Esophagus squamous epithelium (tissue), 5 donors: ENCODE measurements around the gene RAB36. TPM values are rescaled to one million over a fixed set of nuclear protein-coding genes. Genes with fewer than 3 reads are reported as not detected.

Experiments
- DNase-seq: peaks from one replicate; lab custom pipeline; 2025; lab: John Stamatoyannopoulos, UW
- H3K27ac ChIP-seq, 4 donors: fragments of 200-600 bp; sonication (generic); one replicate each; pipeline ENCODE4 v1.5.1; 2016 to 2019; ENCODE audit warnings: mild to moderate bottlenecking in 1 of 4
- H3K27me3 ChIP-seq, 4 donors: fragments of 200-600 bp; sonication (generic); 1 replicate in 3 of 4; 2 replicates in 1 of 4; pipeline versions ENCODE4 v1.5.1 to v1.6.0; 2017 to 2021; ENCODE audit warnings: antibody characterized with exemption in 1 of 4
- H3K36me3 ChIP-seq, 3 donors: fragments of 200-600 bp; sonication (generic); one replicate each; pipeline ENCODE4 v1.5.1; 2016 to 2019
- H3K4me1 ChIP-seq, 3 donors: fragments of 200-600 bp; sonication (generic); one replicate each; pipeline ENCODE4 v1.5.1; 2017 to 2019
- H3K4me3 ChIP-seq, 4 donors: fragments of 200-600 bp; sonication (generic); 1 replicate in 3 of 4; 2 replicates in 1 of 4; pipeline ENCODE4 v1.5.1; 2016 to 2019; ENCODE audit warnings: mild to moderate bottlenecking in 2 of 4, moderate library complexity in 1 of 4
- H3K9me3 ChIP-seq, 3 donors: fragments of 200-600 bp; sonication (generic); one replicate each; pipeline ENCODE4 v1.5.1; 2016 to 2019
- CTCF ChIP-seq, 6 experiments: fragments of 450-650 bp in 4 of 6; fragments of 200-600 bp in 2 of 6; sonication (generic) in 2 of 6; IDR thresholded peaks; one replicate each; pipeline ENCODE4 v1.5.1; 2016 to 2019; ENCODE audit warnings: antibody characterized with exemption in 6 of 6, mild to moderate bottlenecking in 4 of 6, moderate library complexity in 4 of 6
- POLR2A ChIP-seq, 4 donors: fragments of 450-650 bp; IDR thresholded peaks; one replicate each; pipeline ENCODE4 v1.6.1; 2017; ENCODE audit warnings: antibody characterized with exemption in 4 of 4, mild to moderate bottlenecking in 4 of 4, moderate library complexity in 3 of 4
- WGBS, 2 donors: methylation state at CpG; one replicate each; pipeline ENCODE4 v1.1.5; 2018; 5-methylcytosine and 5-hydroxymethylcytosine counted together
- intact Hi-C: fragments of 100-400 bp; cut with DNase I; formaldehyde crosslinking; loops from one replicate; pipeline ENCODE4 v1.15.0; 2022
- total RNA-seq, 4 donors: library from RNA; depleted of rRNA; stranded (reverse); fragments of >200 nt; gene quantifications; one replicate each; pipeline ENCODE4 v1.1.0, GENCODE V29; 2016
- donor health status: DM: yes; HTN: yes; CAD: no.

Gene RAB36
- total RNA-seq, 4 donors from 2014 or later: 1.4 to 3.9 (median 2.3) TPM

GRCh38 chr22:23108249-23109078 is 36.8 kb upstream of the RAB36 start:
- 95 to 96% methylated on average over 4 to 5 of the region's 7 CpGs for WGBS, 2 donors
- TF ChIP-seq CTCF (IDR thresholded peaks at IDR 0.05): no peak
- TF ChIP-seq POLR2A (IDR thresholded peaks at IDR 0.05): no peak

GRCh38 chr22:23109079-23109347 is 36.3 kb upstream of the RAB36 start:
- DNase-seq: no peak
- no peak overlapping the region for H3K27ac ChIP-seq
- 73% methylated on average over 3 of the region's 6 CpGs for WGBS, 2 donors
- TF ChIP-seq CTCF (IDR thresholded peaks at IDR 0.05) (no peak), POLR2A (IDR thresholded peaks at IDR 0.05) (no peak)
- no peaks in the 10 kb centered on the region for H3K9me3 ChIP-seq
- no peak overlapping the region for H3K4me3 ChIP-seq
- no peaks in the 10 kb centered on the region for H3K36me3 ChIP-seq
- H3K4me1 ChIP-seq: no peaks in the 10 kb centered on the region
- intact Hi-C loops: no loop called here
- H3K27me3 ChIP-seq: no peaks in the 10 kb centered on the region

More at GRCh38 chr22:23108249-23109078, 36.8 kb upstream of the RAB36 start:
- Histone ChIP-seq H3K27me3 (no peaks in the 10 kb centered on the region), H3K27ac (no peak overlapping the region), H3K4me1 (no peaks in the 10 kb centered on the region), H3K4me3 (no peak overlapping the region), H3K36me3 (no peaks in the 10 kb centered on the region), H3K9me3 (no peaks in the 10 kb centered on the region)
- DNase-seq: no peak
- intact Hi-C loops: no loop called here

- WGBS, 2 donors: 40 to 41% methylated on average over 1 to 3 of the region's 5 CpGs
- intact Hi-C loops: no loop called here
- Histone ChIP-seq H3K4me3 (no peak overlapping the region), H3K4me1 (no peaks in the 10 kb centered on the region), H3K9me3 (no peaks in the 10 kb centered on the region), H3K36me3 (no peaks in the 10 kb centered on the region), H3K27ac (no peak overlapping the region), H3K27me3 (no peaks in the 10 kb centered on the region)
- TF ChIP-seq POLR2A (IDR thresholded peaks at IDR 0.05) (no peak), CTCF (IDR thresholded peaks at IDR 0.05) (no peak)
- no peak for DNase-seq
These were observed 35.8 kb upstream of the RAB36 start for GRCh38 chr22:23109441-23109978.

- intact Hi-C loops: no loop called here
- Histone ChIP-seq H3K4me1 (no peaks in the 10 kb centered on the region), H3K4me3 (no peak overlapping the region), H3K9me3 (no peaks in the 10 kb centered on the region), H3K27ac (no peak overlapping the region), H3K36me3 (no peaks in the 10 kb centered on the region), H3K27me3 (no peaks in the 10 kb centered on the region)
- TF ChIP-seq POLR2A (IDR thresholded peaks at IDR 0.05) (no peak), CTCF (IDR thresholded peaks at IDR 0.05) (no peak)
- WGBS, 2 donors: 69 to 71% methylated on average over 2 to 6 of the region's 10 CpGs
- DNase-seq: no peak
These were observed 34.9 kb upstream of the RAB36 start for GRCh38 chr22:23110190-23110921.
